Putamen (tissue), 1 donor: ENCODE data around the gene NIPSNAP2.
"Not testable (repeated sequence)": the region's sequence is repeated elsewhere in the genome, so short reads cannot be mapped to it uniquely, and the experiment has no call there.

ENCODE experiments used
- DNase-seq: peaks from one replicate; pipeline ENCODE4 v3.0.0-alpha.2; 2016; ENCODE audit warnings: low spot score

NIPSNAP2 gene

GRCh38 chr7:55964261-55965099 is at the start of gene NIPSNAP2:
Gene NIPSNAP2 (plus strand): TSS chr7:55964585. CDS start chr7:55964610, 25 bp downstream.
- DNase-seq: peak; percentile 80

GRCh38 chr7:55917771-55918170 is 46.6 kb upstream of the NIPSNAP2 start:
- no peak for DNase-seq

- no peak for DNase-seq
Measured at GRCh38 chr7:55928006-55928767, 36.2 kb upstream of the NIPSNAP2 start.

GRCh38 chr7:55931421-55932151 is 32.8 kb upstream of the NIPSNAP2 start:
- DNase-seq: no peak

- DNase-seq: no peak
Measured at GRCh38 chr7:55939514-55940123, 24.8 kb upstream of the NIPSNAP2 start.

GRCh38 chr7:55946545-55946944 is 17.8 kb upstream of the NIPSNAP2 start:
- DNase-seq: no peak

GRCh38 chr7:55951637-55952351 is 12.6 kb upstream of the NIPSNAP2 start, which contains the start of gene MRPS17:
Gene MRPS17 (plus strand): TSS chr7:55951877. CDS start chr7:55953196, 1,319 bp downstream.
- peak; percentile 91 for DNase-seq

- DNase-seq: not testable (repeated sequence)
Measured at GRCh38 chr7:55952352-55952671, 12.1 kb upstream of the NIPSNAP2 start.

GRCh38 chr7:55953707-55954475 is 10.5 kb upstream of the NIPSNAP2 start:
- no peak for DNase-seq

- DNase-seq: no peak
Measured at GRCh38 chr7:55957190-55957589, 7.2 kb upstream of the NIPSNAP2 start.

GRCh38 chr7:55962014-55962413 is 2.4 kb upstream of the NIPSNAP2 start:
- DNase-seq: no peak

GRCh38 chr7:55963584-55964168 is 709 bp upstream of the NIPSNAP2 start:
- no peak for DNase-seq

GRCh38 chr7:55965100-55965470 is 700 bp downstream of the NIPSNAP2 start:
- DNase-seq: no peak

- no peak for DNase-seq
Measured at GRCh38 chr7:55965805-55966421, 1.5 kb downstream of the NIPSNAP2 start.

- DNase-seq: no peak
Measured at GRCh38 chr7:55966851-55967250, 2.5 kb downstream of the NIPSNAP2 start.

GRCh38 chr7:55969391-55969790 is 5.0 kb downstream of the NIPSNAP2 start:
- no peak for DNase-seq

GRCh38 chr7:55970561-55970960 is 6.2 kb downstream of the NIPSNAP2 start:
- DNase-seq: peak; percentile 26

- DNase-seq: no peak
Measured at GRCh38 chr7:55970978-55971377, 6.6 kb downstream of the NIPSNAP2 start.

- DNase-seq: no peak
Measured at GRCh38 chr7:55973747-55974250, 9.4 kb downstream of the NIPSNAP2 start.
